Activated CD4-positive, alpha-beta T cell treated with anti-CD3 and anti-CD28 coated beads for 4 hours (primary cell): ENCODE measurements around the gene PLD4.
"Not testable (repeated sequence)": the region's sequence is repeated elsewhere in the genome, so short reads cannot be mapped to it uniquely, and the experiment has no call there.

Source experiments
- DNase-seq, 2 donors: peaks; one replicate each; pipeline ENCODE4 v3.0.0-alpha.2; 2020

PLD4 gene

GRCh38 chr14:104942586-104942985 is 17.9 kb downstream of the PLD4 start:
- DNase-seq = no peak

GRCh38 chr14:104943216-104944015 is 18.7 kb downstream of the PLD4 start:
- DNase-seq = not testable (repeated sequence)

DNA sequence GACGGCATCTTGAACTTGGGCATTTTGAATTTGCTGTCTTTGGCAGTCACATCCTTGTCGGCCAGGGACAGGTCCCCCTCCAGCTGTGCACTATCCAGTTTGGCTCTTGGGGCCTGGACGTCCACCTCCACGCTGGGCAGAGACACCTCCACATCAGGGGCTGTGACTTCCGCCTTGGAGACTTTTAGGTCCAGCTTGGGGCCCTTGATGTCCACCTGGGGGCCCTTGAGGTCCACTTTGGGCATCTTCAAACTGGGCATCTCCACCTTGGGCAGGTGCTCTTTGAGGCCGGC is 19.3 kb downstream of the PLD4 start:
- not testable (repeated sequence) for DNase-seq

DNA sequence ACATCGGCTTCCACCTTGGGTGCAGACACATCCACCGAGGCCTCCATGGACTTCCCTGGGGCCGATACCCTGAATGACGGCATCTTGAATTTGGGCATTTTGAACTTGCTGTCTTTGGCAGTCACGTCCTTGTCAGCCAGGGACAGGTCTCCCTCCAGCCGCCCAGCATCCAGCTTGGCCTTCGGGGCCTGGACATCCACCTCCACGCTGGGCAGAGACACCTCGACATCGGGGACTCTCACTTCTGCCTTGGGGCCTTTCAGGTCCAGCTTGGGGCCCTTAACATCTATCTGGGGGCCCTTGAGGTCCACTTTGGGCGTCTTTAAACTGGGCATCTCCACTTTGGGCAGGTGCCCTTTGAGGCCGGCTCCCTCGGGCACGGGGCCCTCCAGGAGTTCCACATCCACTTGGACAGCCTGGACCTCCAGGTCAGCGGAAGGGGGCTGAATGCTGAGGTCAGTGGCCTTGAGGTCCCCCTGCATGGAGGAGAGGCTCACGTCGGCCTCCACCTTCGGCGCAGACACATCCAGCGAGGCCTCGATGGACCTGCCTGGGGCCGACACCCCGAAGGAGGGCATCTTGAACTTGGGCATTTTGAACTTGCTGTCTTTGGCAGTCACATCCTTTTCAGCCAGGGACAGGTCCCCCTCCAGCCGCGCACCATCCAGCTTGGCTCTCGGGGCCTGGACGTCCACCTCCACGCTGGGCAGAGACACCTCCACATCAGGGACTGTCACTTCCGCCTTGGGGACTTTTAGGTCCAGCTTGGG is 19.9 kb downstream of the PLD4 start:
- not testable (repeated sequence) for DNase-seq

DNA sequence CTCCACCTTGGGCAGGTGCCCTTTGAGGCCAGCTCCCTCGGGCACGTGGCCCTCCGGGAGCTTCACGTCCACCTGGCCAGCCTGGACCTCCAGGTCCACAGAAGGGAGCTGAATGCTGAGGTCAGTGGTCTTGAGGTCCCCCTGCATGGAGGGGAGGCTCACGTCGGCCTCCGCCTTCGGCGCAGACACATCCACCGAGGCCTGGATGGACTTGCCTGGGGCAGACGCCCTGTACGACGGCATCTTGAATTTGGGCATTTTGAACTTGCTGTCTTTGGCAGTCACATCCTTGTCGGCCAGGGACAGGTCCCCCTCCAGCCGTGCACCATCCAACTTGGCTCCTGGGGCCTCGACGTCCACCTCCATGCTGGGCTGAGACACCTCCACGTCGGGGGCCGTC is 20.6 kb downstream of the PLD4 start:
- DNase-seq = not testable (repeated sequence)

- DNase-seq = not testable (repeated sequence)
Observed at GRCh38 chr14:104945986-104946965, 21.6 kb downstream of the PLD4 start.

DNA sequence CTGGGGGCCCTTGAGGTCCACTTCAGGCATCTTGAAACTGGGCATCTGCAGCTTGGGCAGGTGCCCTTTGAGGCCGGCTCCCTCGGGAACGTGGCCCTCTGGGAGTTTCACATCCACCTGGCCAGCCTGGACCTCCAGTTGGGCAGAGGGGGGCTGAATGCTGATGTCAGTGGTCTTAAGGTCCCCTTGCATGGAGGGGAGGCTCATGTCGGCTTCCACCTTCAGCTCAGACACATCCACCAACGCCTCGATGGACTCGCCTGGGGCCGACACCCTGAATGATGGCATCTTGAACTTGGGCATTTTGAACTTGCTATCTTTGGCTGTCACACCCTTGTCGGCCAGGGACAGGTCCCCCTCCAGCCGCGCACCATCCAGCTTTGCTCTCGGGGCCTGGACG is 22.5 kb downstream of the PLD4 start:
- DNase-seq = not testable (repeated sequence)

GRCh38 chr14:104947881-104948735 is 23.4 kb downstream of the PLD4 start:
- DNase-seq = not testable (repeated sequence)

DNA sequence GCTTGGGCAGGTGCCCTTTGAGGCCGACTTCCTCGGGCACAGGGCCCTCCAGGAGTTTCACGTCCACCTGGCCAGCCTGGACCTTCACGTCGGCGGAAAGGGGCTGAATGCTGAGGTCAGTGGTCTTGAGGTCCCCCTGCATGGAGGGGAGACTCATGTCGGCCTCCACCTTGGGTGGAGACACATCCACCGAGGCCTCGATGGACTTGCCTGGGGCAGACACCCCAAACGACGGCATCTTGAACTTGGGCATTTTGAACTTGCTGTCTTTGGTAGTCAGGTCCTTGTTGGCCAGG is 24.0 kb downstream of the PLD4 start:
- no peak for DNase-seq

DNA sequence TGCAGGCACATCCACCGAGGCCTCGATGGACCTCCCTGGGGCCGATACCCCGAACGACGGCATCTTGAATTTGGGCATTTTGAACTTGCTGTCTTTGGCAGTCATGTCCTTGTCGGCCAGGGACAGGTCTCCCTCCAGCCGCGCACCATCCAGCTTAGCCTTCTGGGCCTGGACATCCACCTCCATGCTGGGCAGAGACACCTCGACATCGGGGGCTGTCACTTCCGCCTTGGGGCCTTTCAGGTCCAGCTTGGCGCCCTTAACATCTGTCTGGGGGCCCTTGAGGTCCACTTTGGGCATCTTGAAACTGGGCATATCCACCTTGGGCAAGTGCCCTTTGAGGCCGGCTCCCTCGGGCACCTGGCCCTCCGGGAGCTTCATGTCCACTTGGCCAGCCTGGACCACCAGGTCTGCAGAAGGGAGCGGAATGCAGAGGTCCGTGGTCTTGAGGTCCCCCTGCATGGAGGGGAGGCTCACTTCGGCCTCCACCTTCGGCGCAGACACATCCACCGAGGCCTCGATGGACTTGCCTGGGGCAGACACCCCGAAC is 24.8 kb downstream of the PLD4 start:
- not testable (repeated sequence) for DNase-seq

DNA sequence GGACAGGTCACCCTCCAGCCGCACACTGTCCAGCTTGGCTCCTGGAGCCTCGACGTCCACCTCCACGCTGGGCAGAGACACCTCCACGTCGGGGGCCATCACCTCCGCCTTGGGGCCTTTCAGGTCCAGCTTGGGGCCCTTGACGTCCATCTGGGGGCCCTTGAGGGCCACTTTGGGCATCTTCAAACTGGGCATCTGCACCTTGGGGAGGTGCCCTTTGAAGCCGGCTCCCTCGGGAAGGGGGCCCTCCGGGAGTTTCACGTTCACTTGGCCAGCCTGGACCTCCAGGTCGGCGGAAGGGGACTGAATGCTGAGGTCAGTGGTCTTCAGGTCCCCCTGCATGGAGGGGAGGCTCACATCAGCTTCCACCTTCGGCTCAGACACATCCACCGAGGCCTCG is 25.3 kb downstream of the PLD4 start:
- no peak for DNase-seq

DNA sequence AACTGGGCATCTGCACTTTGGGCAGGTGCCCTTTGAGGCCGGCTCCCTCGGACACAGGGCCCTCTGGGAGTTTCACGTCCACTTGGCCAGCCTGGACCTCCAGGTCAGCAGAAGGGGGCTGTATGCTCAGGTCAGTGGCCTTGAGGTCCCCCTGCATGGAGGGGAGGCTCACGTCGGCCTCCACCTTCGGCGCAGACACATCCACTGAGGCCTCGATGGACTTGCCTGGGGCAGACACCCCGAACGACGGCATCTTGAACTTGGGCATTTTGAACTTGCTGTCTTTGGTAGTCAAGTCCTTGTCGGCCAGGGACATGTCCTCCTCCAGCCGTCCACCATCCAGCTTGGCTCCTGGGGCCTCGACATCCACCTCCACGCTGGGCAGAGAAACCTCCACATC is 26.0 kb downstream of the PLD4 start:
- not testable (repeated sequence) for DNase-seq

GRCh38 chr14:104951863-104952657 is 27.4 kb downstream of the PLD4 start:
- not testable (repeated sequence) for DNase-seq

GRCh38 chr14:104953097-104953496 is 28.4 kb downstream of the PLD4 start:
- DNase-seq = no peak

- DNase-seq = no peak
Observed at GRCh38 chr14:104953896-104954656, 29.4 kb downstream of the PLD4 start.

DNA sequence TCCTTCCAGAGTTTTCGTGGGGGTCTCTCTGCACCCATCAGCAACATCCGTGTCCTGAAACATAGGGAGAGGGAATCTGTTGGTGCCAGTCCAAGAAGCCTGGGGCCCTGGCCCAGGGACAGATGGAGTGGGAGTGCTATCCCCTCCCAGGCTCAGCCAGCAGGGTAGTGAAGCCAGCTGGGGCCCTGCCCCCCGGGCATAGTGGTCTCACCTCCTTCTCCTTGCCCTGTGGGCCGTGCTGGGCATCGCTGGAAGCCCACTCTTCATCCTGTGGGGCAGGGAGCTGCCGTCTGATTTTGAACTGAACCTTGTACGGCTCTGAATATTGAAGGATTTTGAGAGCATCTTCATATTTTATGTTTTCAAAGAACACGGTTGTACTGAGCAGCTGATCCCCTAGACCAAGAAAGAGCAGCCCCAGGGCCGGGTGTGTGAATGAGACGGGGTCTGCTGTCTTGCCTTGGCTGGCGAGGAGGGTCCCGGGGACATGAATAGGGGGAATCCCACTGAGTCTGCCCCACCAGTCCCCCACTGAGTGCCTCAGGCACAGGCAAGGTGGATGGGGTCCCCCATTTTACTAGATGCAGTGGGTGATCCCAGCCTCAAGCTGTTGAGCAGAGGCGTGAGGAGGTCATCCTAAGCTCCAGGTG is 30.2 kb downstream of the PLD4 start:
- DNase-seq = no peak

DNA sequence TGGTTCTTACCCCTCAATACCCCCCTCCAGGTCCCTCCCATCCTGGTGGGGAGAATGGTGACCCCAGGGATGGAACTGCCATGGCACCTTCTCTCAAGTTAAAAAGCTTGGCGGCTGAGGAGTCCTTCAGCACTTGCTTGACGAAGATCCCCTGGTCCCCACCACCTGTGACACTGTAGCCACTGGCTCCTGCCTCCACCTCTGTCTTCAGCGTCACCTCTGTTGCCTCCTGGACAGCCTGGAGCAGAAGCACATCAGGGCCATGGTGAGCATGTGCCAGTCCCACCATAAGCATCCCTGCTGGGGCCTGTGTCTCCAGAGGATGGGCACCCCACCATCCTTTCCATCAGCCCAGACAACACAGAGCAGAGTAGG is 30.7 kb downstream of the PLD4 start:
- no peak for DNase-seq

DNA sequence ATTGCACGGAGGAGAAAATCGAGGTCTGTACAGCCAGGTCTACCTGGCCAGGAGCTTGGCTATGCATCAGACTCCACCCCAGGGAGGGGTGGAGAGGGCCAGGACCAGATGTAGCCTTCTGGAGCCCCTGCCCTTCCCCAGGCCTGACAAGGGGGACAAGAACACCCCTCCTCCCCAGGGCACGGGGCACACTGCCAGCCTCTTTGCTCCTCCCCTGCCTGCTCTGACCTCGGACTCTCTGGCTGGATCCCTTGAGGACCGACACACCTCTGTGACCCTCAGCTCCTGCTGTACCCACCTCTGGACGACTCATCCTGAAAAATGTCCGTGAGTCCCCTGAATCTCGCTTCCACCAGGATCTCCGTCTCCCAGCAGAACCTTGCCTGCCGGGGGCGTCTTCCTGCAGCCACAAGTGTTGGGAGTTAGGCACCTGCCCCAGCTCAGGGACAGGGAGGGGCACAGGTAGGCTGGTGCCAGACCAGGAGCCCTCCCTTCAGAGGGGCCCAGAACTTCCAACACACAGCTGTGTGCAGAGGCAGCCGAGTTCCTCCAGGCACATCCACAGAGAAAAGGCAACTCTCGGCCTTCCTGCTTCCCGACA is 31.7 kb downstream of the PLD4 start:
- DNase-seq = no peak
